Putamen (tissue), 1 donor: ENCODE data around the gene SLC34A3.
"Not testable (repeated sequence)": the region's sequence is repeated elsewhere in the genome, so short reads cannot be mapped to it uniquely, and the experiment has no call there.

Source experiments
- DNase-seq: peaks from one replicate; pipeline ENCODE4 v3.0.0-alpha.2; 2016; ENCODE audit warnings: low spot score

Gene SLC34A3

DNA sequence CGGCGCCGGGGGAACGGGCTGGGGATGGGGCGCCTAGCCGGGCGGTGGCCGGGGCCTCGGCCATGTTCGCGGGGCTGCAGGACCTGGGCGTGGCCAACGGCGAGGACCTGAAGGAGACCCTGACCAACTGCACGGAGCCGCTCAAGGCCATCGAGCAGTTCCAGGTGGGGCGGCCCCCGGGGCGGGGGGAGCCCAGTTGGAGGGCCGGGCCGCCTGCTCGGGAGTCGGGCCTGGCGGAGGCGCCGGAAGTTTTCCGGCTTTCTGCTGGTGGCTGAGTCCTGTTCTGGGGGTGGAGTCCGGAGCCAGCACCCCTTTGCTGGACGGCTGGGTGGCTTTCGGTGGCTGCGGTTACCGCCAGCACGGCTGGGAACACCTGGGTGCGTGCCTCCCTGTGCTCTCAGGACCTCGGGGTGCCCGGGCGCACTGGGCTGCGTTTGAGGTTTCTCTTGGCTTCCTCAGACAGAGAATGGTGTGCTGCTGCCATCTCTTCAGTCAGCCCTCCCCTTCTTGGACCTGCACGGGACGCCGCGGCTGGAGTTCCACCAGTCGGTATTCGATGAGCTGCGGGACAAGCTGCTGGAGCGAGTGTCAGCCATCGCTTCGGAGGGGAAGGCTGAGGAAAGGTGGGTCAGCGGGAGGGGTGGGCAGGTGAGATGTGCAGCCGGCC, 24.9 kb downstream of the SLC34A3 start:
- no peak for DNase-seq

DNA sequence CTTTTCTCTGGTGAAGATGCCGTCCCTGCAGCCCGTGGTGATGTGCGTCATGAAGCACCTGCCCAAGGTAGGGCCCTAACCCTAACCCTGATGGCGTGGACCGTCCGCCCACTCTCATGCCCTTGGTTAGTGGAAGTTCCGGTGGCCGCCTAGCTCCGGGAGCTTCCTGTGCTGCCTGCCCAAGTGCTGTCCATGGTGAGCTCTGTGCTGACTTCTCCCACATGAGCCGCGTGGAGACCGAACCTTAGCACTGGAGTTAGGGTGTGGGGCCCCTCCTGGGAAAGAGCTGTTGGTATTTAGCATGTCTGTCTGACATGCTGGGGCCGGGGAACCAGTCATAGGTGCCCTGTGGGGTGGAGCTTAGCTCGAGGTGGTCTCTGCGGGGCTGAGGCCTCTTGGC, 25.7 kb downstream of the SLC34A3 start:
- no peak for DNase-seq

DNA sequence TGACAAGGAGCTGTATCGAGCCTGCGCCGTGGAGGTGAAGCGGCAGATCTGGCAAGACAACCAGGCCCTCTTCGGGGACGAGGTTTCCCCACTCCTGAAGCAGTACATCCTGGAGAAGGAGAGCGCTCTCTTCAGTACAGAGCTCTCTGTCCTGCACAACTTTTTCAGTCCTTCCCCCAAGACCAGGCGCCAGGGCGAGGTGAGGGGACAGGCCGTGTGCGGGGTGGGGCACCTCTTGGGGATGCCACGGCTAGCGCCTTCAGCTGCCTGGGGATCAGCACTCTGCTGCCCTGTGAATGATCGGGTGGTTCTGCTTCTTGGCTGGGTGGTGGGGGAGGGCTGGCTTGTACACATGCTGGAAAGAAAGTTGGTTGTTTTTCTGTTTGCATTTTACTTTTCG, 26.2 kb downstream of the SLC34A3 start:
- no peak for DNase-seq

DNA sequence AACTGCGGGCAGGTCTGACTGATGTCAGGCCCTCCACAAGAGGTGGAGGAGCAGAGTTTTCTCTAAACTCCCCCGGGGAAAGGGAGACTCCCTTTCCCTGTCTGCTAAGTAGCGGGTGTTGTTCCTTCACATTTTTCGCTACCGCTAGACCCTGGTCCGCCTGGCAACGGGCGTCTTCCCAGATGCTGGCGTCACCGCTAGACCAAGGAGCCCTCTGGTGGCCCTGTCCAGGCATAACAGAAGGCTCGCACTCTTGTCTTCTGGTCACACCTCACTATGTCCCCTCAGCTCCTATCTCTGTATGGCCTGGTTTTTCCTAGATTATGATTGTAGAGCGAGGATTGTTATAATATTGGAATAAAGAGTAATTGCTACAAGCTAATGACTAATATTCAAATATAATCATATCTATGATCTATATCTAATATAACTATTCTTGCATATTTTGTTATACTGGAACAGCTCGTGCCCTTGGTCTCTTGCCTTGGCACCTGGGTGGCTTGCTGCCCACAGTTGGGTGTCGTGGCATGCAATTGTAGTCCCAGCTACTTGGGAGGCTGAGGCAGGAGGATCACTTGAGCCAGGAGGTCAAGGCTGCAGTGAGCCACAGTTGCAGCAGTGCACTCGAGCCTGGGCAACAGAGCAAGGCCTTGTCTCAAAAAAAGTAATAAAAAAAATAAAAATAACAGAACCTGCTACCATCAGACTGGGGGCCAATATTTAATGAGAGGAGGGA, 31.6 kb downstream of the SLC34A3 start:
- DNase-seq = not testable (repeated sequence)

GRCh38 chr9:137262909-137263285, 32.2 kb downstream of the SLC34A3 start:
- no peak for DNase-seq

- no peak for DNase-seq
These were observed 32.8 kb downstream of the SLC34A3 start for GRCh38 chr9:137263506-137263905.

- DNase-seq = no peak
These were observed 33.4 kb downstream of the SLC34A3 start for GRCh38 chr9:137264067-137264466.

GRCh38 chr9:137265496-137266161, 34.9 kb downstream of the SLC34A3 start:
- no peak for DNase-seq

DNA sequence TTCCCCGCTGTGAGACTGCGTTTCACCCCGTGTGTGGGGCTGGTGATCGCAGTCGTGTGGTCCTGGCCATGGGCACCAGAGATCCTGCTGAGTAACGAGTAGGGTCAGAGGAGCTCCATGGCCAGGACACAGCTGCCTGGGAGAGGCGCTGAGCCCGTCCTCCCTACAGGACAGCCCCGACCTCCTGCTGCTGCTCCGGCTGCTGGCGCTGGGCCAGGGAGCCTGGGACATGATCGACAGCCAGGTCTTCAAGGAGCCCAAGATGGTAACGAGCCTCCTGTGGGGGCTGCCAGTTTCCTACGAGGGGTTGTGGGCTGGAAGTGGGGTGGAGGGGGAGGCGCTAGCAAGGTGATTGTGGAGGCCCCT, 35.4 kb downstream of the SLC34A3 start:
- DNase-seq = no peak

DNA sequence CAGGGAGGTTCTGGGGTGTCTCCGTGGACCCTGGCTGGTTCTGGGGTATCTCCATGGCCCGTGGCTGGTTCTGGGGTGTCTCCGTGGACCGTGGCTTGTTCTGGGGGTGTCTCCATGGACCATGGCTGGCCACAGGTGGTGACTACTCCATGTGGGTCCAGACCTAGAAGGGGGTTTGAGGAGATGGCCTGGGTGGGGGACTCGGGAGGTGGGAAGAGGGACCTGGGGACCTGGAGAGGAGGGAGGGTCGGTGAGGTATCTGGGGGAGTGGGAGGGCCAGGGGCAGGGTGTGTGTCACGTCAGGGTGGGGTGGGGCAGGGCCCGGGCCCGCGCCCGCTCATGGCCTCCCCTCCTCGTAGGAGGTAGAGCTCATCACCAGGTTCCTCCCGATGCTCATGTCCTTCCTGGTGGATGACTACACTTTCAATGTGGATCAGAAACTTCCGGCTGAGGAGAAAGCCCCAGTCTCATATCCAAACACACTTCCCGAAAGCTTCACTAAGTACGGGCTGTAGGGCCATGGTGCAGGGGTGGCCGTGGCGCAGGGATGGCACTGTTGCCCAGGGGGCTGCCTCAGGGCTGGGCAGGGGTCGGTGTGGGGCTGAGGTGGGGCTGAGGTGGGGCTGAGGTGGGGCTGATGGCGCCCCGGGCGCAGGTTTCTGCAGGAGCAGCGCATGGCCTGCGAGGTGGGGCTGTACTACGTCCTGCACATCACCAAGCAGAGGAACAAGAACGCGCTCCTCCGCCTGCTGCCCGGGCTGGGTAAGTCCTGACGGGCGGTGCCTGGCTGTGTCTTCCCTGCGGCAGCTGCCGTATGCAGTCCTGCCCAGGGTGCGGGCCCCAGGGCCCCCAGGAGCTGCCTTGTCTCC, 36.1 kb downstream of the SLC34A3 start:
- no peak for DNase-seq

DNA sequence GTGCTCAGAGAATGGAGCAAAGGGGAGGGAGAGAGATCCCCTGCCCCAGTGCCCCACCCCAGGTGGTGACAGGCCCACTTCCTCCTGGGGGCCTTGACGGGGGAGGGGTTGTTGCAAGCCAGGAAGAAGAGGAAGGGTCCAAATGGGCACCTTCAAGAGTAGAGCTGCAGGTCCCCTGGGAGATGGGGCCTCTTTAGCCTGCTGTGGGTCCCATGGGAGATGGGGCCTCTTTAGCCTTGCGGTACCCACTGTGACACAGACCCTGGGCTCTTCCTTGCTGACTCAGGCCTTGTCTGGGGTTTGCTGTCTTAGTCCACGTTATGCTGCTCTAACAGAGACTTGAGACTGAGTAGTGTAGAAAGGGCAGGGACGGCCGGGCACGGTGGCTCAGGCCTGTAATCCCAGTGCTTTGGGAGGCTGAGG, 37.2 kb downstream of the SLC34A3 start:
- DNase-seq = no peak

GRCh38 chr9:137268538-137269201, 38.0 kb downstream of the SLC34A3 start:
- DNase-seq = no peak

GRCh38 chr9:137269231-137269772, 38.6 kb downstream of the SLC34A3 start:
- DNase-seq = no peak

- no peak for DNase-seq
These were observed 40.4 kb downstream of the SLC34A3 start for GRCh38 chr9:137270929-137271695.

DNA sequence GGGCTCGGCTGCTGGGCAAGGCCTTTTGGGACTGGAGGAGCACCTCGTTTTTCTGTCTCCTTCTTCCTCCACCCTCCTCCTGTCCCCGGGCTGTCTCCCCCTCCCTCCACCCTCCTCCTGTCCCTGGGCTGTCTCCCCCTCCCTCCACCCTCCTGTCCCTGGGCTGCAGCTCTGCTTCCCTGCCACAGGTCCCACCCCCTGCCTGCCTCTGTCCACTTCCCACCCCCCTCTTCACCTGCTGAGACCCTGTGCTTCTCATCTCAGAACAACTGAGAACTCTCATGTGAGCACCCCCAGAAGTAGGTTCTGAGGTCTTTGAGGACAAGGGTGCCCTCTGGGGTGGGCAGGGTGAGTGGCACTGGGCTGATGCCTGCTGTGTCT, 41.0 kb downstream of the SLC34A3 start:
- DNase-seq = no peak

GRCh38 chr9:137272241-137273094, 41.8 kb downstream of the SLC34A3 start:
- DNase-seq = no peak

GRCh38 chr9:137273095-137273490, 42.4 kb downstream of the SLC34A3 start:
- no peak for DNase-seq

GRCh38 chr9:137273611-137274320, 43.1 kb downstream of the SLC34A3 start:
- no peak for DNase-seq

- no peak for DNase-seq
These were observed 44.5 kb downstream of the SLC34A3 start for GRCh38 chr9:137275203-137275587.
